Measurements from ENCODE around the gene PET100.

The PET100 gene

DNA sequence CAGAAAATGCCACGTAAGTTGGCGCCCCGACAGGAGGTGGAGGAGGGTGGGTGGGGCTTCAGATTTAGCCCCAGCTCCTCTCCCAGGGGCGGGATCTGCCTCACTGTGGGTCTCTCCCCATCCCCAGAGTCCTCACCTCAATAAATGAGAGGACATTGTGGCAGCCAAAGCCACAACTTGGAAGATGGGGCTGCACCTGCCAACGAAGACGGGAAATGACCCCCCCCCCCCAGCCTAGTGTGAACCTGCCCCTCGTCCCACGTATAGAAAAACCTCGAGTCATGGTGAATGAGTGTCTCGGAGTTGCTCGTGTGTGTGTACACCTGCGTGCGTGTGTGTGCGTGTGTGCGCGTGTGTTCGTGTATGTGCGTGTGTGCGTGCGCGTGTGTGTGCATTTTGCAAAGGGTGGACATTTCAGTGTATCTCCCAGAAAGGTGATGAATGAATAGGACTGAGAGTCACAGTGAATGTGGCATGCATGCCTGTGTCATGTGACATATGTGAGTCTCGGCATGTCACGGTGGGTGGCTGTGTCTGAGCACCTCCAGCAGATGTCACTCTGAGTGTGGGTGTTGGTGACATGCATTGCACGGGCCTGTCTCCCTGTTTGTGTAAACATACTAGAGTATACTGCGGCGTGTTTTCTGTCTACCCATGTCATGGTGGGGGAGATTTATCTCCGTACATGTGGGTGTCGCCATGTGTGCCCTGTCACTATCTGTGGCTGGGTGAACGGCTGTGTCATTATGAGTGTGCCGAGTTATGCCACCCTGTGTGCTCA is 49.6 kb downstream of the PET100 start:
- peaks cover 16% of the 10 kb centered on the region for H3K36me3 ChIP-seq (ENCODE audit: insufficient read depth, low read length)
- H3K27ac ChIP-seq (ENCODE audit: low read depth, low read length, poor library complexity, severe bottlenecking), result no peak overlapping the region
- no peak overlapping the region for H3K4me3 ChIP-seq (ENCODE audit: low read depth, low read length, poor library complexity, severe bottlenecking)
- H3K9me2 ChIP-seq (ENCODE audit: low read depth, low read length), result no peaks in the 10 kb centered on the region
- H3K4me1 ChIP-seq (ENCODE audit: insufficient read depth, low read length, severe bottlenecking), result peaks cover 21% of the 10 kb centered on the region
- H3K9ac ChIP-seq (ENCODE audit: low read length), result no peak overlapping the region; the same call in 1 of the 2 replicates
- no peaks in the 10 kb centered on the region for H3F3A ChIP-seq (ENCODE audit: insufficient read depth, low read length)
- peak overlapping the region; percentile 57; the same call in 1 of the 2 replicates for H3K4me2 ChIP-seq (ENCODE audit: low read length)
- no peak overlapping the region for H2AFZ ChIP-seq (ENCODE audit: low read length)
- H4K20me1 ChIP-seq (ENCODE audit: insufficient read depth, low read length), result no peaks in the 10 kb centered on the region
- H3K9me3 ChIP-seq (ENCODE audit: low read length), result no peaks in the 10 kb centered on the region
- H3K79me2 ChIP-seq (ENCODE audit: insufficient read depth, low read length), result no peaks in the 10 kb centered on the region
- no peak for TF ChIP-seq EZH2 (IDR thresholded peaks at IDR 0.05; ENCODE audit: borderline replicate concordance, low read length)
- TF ChIP-seq, protein P1, sequence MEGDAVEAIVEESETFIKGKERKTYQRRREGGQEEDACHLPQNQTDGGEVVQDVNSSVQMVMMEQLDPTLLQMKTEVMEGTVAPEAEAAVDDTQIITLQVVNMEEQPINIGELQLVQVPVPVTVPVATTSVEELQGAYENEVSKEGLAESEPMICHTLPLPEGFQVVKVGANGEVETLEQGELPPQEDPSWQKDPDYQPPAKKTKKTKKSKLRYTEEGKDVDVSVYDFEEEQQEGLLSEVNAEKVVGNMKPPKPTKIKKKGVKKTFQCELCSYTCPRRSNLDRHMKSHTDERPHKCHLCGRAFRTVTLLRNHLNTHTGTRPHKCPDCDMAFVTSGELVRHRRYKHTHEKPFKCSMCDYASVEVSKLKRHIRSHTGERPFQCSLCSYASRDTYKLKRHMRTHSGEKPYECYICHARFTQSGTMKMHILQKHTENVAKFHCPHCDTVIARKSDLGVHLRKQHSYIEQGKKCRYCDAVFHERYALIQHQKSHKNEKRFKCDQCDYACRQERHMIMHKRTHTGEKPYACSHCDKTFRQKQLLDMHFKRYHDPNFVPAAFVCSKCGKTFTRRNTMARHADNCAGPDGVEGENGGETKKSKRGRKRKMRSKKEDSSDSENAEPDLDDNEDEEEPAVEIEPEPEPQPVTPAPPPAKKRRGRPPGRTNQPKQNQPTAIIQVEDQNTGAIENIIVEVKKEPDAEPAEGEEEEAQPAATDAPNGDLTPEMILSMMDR (IDR thresholded peaks at IDR 0.05; ENCODE audit: low read length), result peak; percentile 59; the same call in 1 of the 2 replicates
- H3K27me3 ChIP-seq (ENCODE audit: insufficient read depth, low read length), result no peaks in the 10 kb centered on the region; the same call in 1 of the 2 replicates

GRCh38 chr19:7679771-7680605 is 50.4 kb downstream of the PET100 start:
- peak overlapping the region; percentile 82 for H3K4me3 ChIP-seq (ENCODE audit: low read depth, low read length, poor library complexity, severe bottlenecking)
- TF ChIP-seq EZH2 (IDR thresholded peaks at IDR 0.05; ENCODE audit: borderline replicate concordance, low read length), result no peak
- no peaks in the 10 kb centered on the region for H3K9me2 ChIP-seq (ENCODE audit: low read depth, low read length)
- peak overlapping the region; percentile 57 for H3K4me2 ChIP-seq (ENCODE audit: low read length)
- no peak overlapping the region for H2AFZ ChIP-seq (ENCODE audit: low read length)
- no peak overlapping the region for H3K27ac ChIP-seq (ENCODE audit: low read depth, low read length, poor library complexity, severe bottlenecking)
- H3K4me1 ChIP-seq (ENCODE audit: insufficient read depth, low read length, severe bottlenecking), result peaks cover 21% of the 10 kb centered on the region
- no peaks in the 10 kb centered on the region for H3F3A ChIP-seq (ENCODE audit: insufficient read depth, low read length)
- H4K20me1 ChIP-seq (ENCODE audit: insufficient read depth, low read length), result no peaks in the 10 kb centered on the region
- H3K9ac ChIP-seq (ENCODE audit: low read length), result peak overlapping the region; percentile 1; the same call in 1 of the 2 replicates
- H3K79me2 ChIP-seq (ENCODE audit: insufficient read depth, low read length), result no peaks in the 10 kb centered on the region
- no peaks in the 10 kb centered on the region; the same call in 1 of the 2 replicates for H3K27me3 ChIP-seq (ENCODE audit: insufficient read depth, low read length)
- H3K9me3 ChIP-seq (ENCODE audit: low read length), result no peaks in the 10 kb centered on the region
- H3K36me3 ChIP-seq (ENCODE audit: insufficient read depth, low read length), result peaks cover 16% of the 10 kb centered on the region

- Histone ChIP-seq H3K9me2 (ENCODE audit: low read depth, low read length) (no peaks in the 10 kb centered on the region), H3K4me1 (ENCODE audit: insufficient read depth, low read length, severe bottlenecking) (peaks cover 21% of the 10 kb centered on the region), H3K4me3 (ENCODE audit: low read depth, low read length, poor library complexity, severe bottlenecking) (peak within 1 kb of the TSS; percentile 82), H4K20me1 (ENCODE audit: insufficient read depth, low read length) (no peaks in the 10 kb centered on the region), H3K79me2 (ENCODE audit: insufficient read depth, low read length) (no peaks in the 10 kb centered on the region), H3F3A (ENCODE audit: insufficient read depth, low read length) (no peaks in the 10 kb centered on the region), H3K9me3 (ENCODE audit: low read length) (no peaks in the 10 kb centered on the region), H3K36me3 (ENCODE audit: insufficient read depth, low read length) (peaks cover 16% of the 10 kb centered on the region), H3K27ac (ENCODE audit: low read depth, low read length, poor library complexity, severe bottlenecking) (no peak within 1 kb of the TSS), H3K27me3 (ENCODE audit: insufficient read depth, low read length) (no peaks in the 10 kb centered on the region; the same call in 1 of the 2 replicates), H3K4me2 (ENCODE audit: low read length) (peak within 1 kb of the TSS; percentile 93), H3K9ac (ENCODE audit: low read length) (peak within 1 kb of the TSS; percentile 83), H2AFZ (ENCODE audit: low read length) (no peak within 1 kb of the TSS)
- TF ChIP-seq, protein P1 (IDR thresholded peaks at IDR 0.05; ENCODE audit: low read length), result peak; percentile 91
- TF ChIP-seq EZH2 (IDR thresholded peaks at IDR 0.05; ENCODE audit: borderline replicate concordance, low read length), result no peak
These were observed 51.2 kb downstream of the PET100 start, which contains the start of gene TRAPPC5 for GRCh38 chr19:7680606-7681339. TSS of gene TRAPPC5 (plus strand) at chr19:7680833. CDS start at chr19:7682254, 1,421 bp downstream.

All from OCI-LY1 (cell line).